Neural cell (in vitro differentiated cells): ENCODE results near the gene EPHA2.

Experiments used
- EP300 ChIP-seq: fragments of 450-650 bp; conservative IDR thresholded peaks from 2 replicates; pipeline ENCODE4 v1.6.1; 2014; ENCODE audit warnings: antibody characterized with exemption, mild to moderate bottlenecking, moderate library complexity; ENCODE audit not compliant: poor library complexity, severe bottlenecking
- EZH2 ChIP-seq: fragments of 200-600, 300-800 bp; shearing (Covaris generic), sonication (generic); IDR thresholded peaks from 2 replicates; pipeline ENCODE4 v1.6.1; 2014; ENCODE audit warnings: antibody characterized with exemption, low read length, borderline replicate concordance, mild to moderate bottlenecking; ENCODE audit not compliant: insufficient read depth, poor library complexity, severe bottlenecking
- MXI1 ChIP-seq: fragments of 450-650 bp; conservative IDR thresholded peaks from 2 replicates; pipeline ENCODE4 v1.6.1; 2014; ENCODE audit warnings: antibody characterized with exemption, mild to moderate bottlenecking; ENCODE audit not compliant: poor library complexity, severe bottlenecking
- POLR2AphosphoS5 ChIP-seq: IDR thresholded peaks from 2 replicates; pipeline ENCODE4 v1.6.1; 2012
- RAD21 ChIP-seq: fragments of 450-650 bp; conservative IDR thresholded peaks from 2 replicates; pipeline ENCODE4 v1.6.1; 2014; ENCODE audit warnings: antibody characterized with exemption, mild to moderate bottlenecking, moderate library complexity
- REST ChIP-seq: IDR thresholded peaks from 2 replicates; pipeline ENCODE4 v1.6.1; 2012; ENCODE audit warnings: borderline replicate concordance
- TAF1 ChIP-seq: IDR thresholded peaks from 2 replicates; pipeline ENCODE4 v1.6.1; 2012; ENCODE audit warnings: low read depth
- TF ChIP-seq, protein P1 (sequence below): fragments of 450-650 bp; IDR thresholded peaks from 2 replicates; pipeline ENCODE4 v1.5.1; 2014; ENCODE audit warnings: antibody characterized with exemption, mild to moderate bottlenecking, moderate library complexity; ENCODE audit not compliant: poor library complexity, severe bottlenecking

GRCh38 chr1:16199157-16199501 is 43.3 kb upstream of the EPHA2 start:
- TF ChIP-seq, protein P1, sequence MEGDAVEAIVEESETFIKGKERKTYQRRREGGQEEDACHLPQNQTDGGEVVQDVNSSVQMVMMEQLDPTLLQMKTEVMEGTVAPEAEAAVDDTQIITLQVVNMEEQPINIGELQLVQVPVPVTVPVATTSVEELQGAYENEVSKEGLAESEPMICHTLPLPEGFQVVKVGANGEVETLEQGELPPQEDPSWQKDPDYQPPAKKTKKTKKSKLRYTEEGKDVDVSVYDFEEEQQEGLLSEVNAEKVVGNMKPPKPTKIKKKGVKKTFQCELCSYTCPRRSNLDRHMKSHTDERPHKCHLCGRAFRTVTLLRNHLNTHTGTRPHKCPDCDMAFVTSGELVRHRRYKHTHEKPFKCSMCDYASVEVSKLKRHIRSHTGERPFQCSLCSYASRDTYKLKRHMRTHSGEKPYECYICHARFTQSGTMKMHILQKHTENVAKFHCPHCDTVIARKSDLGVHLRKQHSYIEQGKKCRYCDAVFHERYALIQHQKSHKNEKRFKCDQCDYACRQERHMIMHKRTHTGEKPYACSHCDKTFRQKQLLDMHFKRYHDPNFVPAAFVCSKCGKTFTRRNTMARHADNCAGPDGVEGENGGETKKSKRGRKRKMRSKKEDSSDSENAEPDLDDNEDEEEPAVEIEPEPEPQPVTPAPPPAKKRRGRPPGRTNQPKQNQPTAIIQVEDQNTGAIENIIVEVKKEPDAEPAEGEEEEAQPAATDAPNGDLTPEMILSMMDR: no peak
- TF ChIP-seq POLR2AphosphoS5 (no peak), TAF1 (no peak), EP300 (no peak), EZH2 (no peak), RAD21 (no peak), REST (no peak), MXI1 (no peak)
